HG03095 (cell line): ENCODE results near the gene ZNF526.
A peak's percentile ranks its signal among the peaks of the same experiment; 100 is the strongest.
"Not testable (repeated sequence)": the region's sequence is repeated elsewhere in the genome, so short reads cannot be mapped to it uniquely, and the experiment has no call there.

Experiments used
- ATAC-seq: cut with Tn5 transposase; IDR thresholded peaks from one replicate; pipeline ENCODE4 v1.9.1; 2021; ENCODE audit warnings: moderate library complexity; ENCODE audit not compliant: unreplicated experiment

ZNF526 gene

DNA sequence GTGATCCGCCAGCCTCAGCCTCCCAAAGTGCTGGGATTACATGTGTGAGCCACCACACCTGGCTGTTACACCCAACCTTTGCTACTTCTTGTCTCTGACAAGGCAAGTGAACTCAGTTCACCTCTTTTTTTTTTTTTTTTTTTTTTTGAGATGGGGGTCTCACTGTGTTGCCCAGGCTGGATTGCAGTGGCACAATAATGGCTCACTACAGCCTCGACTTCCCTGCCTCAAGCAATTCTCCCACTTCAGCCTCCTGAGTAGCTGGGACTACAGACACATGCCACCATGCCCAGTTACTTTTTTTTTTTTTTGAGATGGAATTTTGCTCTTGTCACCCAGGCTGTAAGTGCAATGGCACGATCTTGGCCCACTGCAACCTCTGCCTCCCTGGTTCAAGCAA is 37.7 kb downstream of the ZNF526 start:
- not testable (repeated sequence) for ATAC-seq

DNA sequence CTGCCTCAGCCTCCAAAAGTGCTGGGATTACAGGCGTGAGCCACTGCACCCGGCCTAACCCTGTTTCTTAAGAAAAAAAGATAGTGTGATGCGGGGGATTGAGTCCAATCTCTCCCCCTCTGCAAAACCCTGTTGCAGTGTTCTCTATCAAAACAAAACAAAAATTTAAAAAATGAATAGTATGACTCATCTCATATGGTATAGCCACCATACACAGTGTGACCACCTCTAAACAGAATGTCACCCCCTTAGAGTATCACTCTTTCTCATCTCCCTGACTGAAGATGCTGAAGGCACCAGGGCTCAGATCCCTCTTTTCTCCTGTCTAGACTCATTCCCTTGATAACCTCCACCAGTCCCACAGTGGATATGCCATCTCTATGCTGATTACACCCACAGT is 41.7 kb downstream of the ZNF526 start:
- no peak for ATAC-seq

DNA sequence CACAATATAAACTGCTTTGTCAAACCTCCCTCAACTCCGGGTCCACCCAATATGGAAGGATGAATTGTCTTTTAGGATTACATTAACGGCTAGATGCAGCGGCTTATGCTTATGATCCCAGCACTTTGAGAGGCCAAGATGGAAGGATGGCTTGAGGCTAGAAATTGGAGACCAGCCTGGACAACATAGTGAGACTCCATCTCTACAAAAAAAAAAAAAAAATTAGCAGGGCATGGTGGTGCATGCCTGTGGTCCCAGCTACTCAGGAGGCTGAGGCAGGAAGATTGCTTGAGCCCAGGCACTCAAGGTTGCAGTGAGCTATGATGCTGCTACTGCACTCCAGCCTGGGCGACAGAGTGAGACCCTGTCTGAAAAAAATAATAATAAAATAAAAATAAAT is 46.0 kb downstream of the ZNF526 start:
- not testable (repeated sequence) for ATAC-seq

DNA sequence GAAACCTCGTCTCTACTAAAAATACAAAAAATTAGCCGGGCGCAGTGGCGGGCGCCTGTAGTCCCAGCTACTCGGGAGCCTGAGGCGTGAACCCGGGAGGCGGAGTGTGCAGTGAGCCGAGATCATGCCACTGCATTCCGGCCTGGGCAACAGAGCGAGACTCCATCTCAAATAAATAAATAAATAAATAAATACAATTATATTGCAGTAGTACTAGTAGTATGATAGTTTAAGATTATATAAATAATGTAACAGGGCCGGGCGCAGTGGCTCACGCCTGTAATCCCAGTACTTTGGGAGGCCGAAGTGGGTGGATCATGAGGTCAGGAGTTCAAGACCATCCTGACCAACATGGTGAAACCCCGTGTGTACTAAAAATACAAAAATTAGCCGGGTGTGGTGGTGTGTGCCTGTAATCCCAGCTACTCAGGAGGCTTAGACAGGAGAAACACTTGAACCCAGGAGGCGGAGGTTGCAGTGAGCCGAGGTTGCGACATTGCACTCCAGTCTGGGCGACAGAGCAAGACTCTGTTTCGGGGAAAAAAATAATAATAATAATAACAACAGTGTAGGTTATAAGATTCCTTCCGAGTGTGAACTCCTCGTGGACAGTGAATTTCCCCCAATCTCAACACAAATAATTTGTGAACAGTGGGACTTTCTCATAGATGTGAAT is 47.0 kb downstream of the ZNF526 start:
- ATAC-seq = not testable (repeated sequence)

DNA sequence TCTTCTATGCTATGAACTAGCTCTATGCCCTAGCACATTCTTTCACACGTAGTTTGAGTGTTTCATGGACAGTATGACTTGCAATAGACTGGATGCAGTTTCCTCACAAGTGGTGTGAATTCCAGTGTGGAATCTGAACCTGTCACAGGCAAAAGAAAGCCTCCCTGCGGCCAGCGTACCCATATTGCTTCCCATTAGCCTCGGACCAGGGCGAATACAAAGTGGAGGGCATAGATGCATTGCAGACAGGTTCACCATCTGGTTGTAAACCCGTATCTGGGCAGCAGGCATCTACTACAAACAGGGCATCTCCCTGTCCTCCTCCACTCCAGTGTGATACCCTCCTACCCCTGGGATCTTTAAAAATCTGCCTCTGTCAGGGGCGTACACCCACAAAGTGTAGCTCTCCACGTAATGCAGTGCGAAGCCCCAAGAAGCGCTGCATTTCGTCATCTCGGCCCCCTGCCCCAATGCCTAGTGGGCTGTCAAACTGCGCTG is 47.6 kb downstream of the ZNF526 start:
- no peak for ATAC-seq

DNA sequence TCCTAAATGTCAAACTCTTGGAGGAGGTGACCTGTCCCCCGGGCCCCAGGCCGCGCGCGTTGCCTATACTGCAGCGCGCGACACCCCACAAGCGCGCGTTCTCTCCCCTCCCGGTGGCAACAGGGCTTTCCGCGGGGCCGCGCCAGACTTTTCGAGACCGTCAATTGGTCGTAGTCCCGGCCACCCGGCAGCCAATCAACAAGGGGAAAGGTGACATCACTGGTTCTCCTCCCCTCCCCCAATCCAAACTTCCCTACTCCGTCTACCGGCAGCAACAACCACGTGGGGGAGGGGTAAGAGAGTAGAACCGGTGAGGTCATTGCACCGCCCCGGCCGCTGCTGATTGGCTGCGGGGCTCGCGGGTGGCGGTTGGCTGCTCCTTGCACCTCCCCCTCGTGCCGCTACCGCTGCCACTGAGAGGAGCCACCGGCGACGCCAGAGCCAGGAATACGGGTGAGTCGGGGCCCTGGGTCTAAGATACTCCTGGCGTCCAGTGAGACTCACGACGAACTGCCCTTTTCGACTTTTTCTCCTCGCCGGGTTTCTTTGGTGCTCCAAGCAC is 48.1 kb downstream of the ZNF526 start:
- ATAC-seq = peak; percentile 45

DNA sequence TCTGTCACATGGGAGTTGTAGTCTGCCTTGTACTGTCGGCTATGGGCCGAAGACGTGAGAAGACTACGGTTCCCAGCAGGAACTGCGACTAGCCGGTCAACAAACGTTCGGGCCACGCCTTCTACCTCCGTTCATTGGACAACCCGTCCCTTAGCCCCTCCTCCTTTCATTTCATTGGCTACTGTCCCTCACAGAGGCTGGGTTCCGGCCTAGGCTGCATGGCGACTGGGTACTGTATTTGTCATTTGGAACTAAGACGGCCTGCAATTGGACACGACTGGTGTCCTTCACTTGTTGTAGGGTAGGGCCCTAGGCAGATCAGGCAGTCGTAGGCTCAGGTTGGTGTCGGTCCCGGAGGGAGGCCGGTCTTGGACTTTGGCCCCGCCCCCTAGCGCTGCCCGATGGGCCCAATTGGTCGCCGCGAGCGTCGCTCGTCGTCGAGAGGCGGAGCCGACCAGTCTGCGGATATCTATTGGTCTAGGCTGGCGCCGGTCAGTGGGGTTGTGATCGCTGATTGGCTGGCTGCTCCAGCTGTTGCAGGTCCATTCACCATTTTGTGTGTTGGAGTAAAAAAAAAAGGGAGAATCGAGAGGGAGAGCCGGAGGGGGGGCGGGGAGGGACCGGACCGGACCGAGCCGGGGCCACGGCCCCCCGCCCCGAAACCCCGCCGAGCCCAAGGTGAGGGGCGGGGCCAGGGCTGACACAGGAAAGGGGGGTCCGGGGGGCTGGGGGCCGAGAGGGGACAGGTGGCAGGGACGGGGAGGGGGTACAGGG is 48.8 kb downstream of the ZNF526 start, which contains the start of gene CIC:
CIC (plus strand) TSS at position 549 of the 774 bp plus-strand sequence. CDS start 2,532 bp downstream, outside the sequence.
- peak; percentile 76 for ATAC-seq

DNA sequence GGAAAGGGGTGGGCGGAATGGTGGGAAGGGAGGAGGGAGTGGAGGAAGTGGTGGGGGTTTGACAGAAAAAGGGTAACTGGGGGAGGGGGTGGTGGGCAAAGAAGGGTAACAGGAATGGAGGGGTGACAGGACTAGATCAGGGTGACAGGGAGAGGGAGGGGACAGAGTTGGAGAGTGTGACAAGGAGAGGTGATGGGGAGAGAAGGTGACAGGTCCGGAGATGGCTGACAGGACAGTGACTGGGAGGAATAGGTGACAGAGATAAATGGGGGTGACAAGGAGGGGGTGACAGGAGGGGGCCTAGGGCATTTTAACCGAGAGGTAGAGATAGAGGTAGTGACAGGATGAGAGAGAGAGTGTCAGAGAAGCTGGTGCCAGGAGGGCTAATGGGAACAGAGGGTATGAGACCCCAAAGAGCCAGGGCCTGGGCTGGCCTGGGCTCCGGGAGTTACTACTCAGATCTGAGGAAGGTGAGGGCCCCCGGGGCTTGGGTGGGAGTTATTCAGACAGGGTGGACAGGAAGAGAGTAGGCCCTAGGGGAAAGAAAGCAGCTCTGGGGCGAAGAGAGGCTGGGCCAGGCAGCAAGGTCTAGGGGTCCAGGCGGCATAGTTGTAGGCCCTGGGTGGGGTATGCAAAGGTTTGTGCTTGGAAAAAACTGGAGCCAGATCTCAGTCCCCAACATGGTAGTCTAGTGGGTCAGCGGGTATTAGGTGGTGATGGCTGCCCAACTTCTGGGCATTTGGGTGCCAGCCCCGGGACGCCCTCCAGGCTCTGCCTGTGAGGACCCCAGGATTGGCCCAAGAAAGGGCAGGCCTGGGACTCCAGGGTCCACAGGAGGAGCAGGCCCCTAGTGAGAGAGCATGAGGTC is 49.6 kb downstream of the ZNF526 start:
- ATAC-seq = no peak

DNA sequence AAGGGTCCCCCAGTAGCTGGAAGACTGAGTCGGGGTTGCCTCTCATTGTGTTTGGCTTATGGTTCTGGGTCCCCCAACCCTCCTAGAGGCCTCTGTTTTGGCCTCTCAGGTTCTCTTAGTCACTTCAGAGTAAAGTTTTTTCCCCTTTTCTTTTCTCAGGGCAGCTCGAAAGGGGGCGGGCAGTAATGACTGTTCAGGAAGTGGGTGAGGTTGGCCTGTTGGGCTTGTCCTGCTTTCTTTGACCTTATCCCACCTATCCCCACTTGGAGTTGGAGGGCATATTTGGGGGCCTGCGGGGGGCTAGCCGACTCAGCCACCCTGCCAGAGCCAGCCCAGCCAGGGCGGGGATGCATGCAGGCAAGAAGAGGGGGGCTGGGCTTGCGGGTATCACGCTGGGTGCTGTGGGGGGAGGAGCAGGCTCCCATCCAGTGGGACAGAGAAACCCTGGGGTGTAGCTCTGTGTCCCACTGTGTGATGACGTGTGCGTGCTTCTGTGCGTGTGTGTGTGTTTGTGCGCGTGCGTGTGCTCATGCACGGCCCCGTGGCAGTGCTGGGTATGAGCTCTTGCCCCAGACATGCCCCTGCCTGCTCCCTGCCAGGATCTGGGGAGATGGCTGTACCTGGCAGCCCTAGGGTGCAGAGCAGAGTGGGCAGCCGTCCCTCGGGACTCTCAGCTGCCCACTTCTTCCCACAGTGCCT is 50.4 kb downstream of the ZNF526 start:
- ATAC-seq = no peak

DNA sequence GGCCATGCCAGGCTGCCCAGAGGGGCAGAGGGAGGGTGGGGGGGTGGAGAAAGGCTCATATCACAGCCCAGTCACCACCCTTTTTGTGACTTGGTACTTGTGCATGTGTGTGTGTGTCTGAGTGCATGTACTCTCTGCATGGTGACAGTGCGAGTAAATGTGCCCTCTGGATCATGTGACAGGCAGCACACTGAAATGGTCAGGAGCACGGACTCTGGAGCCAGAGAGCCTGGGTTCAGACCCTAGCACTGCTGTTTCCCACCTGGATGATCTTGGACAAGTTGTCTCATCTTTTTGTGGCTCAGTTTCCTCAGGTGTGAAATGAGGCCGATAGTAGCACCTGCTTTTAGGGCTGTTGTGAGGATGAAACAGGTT is 50.9 kb downstream of the ZNF526 start:
- no peak for ATAC-seq

DNA sequence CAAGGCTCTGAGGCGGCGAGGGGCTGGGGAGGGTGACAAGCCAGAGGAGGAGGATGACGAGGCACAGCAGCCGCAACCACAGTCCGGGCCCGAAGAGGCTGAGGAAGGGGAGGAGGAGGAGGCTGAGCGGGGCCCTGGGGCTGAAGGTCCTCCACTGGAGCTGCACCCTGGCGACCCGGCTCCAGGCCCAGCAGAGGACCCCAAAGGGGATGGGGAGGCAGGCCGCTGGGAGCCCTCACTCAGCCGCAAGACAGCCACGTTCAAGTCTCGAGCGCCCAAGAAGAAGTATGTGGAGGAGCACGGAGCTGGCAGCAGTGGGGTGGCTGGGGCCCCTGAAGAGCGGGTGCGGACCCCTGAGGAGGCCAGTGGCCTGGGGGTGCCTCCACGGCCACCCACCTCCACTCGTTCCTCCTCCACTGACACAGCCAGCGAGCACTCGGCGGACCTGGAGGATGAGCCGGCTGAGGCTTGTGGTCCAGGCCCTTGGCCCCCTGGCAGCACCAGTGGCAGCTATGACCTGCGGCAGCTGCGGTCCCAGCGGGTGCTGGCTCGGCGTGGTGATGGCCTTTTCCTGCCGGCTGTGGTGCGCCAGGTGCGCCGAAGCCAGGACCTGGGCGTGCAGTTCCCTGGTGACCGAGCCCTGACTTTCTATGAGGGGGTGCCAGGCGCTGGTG is 51.9 kb downstream of the ZNF526 start:
- no peak for ATAC-seq

DNA sequence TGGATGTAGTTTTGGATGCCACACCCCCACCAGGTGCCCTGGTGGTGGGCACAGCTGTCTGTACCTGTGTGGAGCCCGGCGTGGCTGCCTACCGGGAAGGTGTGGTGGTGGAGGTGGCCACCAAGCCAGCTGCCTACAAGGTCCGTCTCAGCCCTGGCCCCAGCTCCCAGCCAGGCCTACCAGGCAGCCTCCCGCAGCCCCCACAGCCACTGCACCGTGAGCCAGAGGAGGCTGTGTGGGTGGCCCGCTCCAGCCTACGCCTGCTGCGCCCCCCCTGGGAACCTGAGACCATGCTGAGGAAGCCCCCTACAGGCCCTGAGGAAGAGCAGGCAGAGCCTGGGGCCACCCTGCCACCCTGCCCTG is 52.4 kb downstream of the ZNF526 start:
- ATAC-seq = no peak

DNA sequence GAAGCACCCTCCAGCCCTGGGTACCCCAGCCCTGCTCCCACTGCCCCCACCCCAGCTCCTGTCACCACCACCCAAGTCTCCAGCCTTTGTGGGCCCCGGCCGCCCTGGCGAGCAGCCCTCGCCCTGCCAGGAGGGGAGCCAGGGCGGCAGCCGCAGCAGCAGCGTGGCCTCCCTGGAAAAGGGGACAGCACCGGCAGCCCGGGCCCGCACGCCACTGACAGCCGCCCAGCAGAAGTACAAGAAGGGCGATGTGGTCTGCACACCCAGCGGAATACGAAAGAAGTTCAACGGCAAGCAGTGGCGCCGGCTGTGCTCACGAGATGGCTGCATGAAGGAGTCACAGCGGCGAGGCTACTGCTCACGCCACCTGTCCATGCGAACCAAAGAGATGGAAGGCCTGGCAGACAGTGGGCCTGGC is 52.9 kb downstream of the ZNF526 start:
- no peak for ATAC-seq

DNA sequence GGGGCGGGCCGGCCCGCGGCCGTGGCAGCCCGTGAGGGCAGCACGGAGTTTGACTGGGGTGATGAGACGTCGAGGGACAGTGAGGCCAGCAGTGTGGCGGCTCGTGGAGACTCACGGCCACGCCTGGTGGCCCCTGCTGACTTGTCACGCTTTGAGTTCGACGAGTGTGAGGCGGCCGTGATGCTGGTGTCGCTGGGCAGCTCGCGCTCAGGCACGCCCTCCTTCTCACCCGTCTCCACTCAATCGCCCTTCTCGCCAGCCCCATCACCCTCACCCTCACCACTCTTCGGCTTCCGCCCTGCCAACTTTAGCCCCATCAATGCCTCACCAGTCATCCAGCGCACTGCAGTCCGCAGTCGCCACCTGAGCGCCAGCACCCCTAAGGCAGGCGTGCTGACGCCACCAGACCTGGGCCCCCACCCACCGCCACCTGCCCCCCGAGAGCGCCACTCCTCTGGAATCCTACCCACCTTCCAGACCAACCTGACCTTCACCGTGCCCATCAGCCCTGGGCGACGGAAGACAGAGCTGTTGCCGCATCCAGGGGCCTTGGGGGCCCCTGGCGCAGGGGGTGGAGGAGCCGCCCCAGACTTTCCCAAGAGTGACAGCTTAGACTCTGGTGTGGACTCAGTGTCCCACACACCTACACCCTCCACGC is 53.4 kb downstream of the ZNF526 start:
- no peak for ATAC-seq

DNA sequence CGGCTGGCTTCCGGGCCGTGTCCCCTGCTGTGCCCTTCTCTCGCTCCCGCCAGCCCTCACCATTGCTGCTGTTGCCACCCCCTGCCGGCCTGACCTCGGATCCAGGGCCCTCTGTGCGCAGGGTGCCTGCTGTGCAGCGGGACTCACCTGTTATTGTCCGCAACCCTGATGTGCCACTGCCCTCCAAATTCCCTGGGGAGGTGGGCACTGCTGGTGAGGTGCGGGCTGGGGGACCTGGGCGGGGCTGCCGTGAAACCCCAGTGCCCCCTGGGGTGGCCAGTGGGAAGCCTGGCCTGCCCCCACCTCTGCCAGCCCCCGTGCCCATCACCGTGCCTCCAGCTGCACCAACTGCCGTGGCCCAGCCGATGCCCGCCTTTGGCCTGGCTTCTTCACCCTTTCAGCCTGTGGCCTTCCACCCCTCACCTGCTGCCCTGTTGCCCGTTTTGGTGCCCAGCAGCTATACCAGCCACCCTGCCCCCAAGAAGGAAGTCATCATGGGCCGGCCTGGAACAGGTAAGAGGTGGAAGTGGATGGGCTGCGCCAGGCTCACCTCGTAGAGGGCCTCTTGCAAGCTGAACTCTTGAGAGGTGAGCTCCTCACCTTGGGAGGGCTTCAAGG is 54.1 kb downstream of the ZNF526 start:
- ATAC-seq = no peak

DNA sequence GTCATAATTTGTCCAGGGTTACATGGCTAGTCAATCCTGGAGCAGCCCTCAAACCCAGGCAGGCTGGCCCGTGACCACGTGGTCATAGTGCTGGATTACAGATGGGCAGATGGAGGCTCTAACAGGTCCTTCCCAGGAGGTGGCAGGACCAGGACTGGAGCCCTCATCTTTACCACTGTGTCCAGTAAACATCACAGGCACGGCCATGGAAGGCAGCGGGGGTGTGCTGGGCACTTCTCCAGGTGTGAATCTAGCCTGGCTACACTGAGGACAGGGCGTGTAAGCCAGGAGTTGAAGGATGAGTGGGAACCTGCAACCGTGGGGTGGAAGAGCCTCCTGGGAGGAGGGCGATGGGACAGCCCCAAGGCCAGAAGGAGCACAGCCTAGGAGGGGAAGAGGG is 55.0 kb downstream of the ZNF526 start:
- ATAC-seq = no peak

DNA sequence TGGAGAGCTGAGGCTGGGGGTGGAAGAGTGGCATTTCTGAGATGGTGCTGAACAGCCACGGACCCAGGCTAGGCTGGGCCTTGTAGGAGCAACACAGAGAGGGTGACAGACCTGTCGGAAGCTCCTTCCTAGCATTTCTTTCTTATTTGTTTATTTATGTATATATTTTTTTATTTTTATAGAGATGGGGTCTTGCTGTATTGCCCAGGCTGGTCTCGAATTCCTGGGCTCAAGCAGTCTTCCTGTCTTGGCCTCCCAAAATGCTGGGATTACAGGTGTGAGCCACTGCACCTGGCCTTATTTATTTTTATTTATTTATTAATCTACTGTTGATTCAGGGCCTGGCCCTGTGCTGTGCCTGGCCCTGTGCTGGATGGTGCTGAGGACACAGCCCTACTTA is 55.4 kb downstream of the ZNF526 start:
- no peak for ATAC-seq

DNA sequence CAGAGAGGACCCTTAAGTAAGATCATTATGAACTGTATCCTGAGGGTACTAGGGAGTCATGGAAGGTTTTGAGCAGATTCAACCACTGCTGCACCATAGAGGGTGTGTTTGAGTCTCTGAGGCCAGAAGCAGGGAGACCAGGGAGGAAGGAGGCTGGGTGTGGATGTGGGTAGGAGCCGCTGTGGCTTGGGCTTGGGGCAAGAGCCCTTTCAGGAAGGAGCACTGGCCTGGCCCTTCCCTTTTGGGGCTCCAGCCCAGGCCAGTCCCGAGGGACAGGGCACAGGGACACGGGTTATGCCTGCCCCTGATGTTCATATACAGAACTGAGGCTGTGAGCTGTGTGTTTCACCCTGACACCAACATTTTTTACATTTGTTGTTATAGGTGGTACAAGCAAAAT is 56.2 kb downstream of the ZNF526 start:
- no peak for ATAC-seq

DNA sequence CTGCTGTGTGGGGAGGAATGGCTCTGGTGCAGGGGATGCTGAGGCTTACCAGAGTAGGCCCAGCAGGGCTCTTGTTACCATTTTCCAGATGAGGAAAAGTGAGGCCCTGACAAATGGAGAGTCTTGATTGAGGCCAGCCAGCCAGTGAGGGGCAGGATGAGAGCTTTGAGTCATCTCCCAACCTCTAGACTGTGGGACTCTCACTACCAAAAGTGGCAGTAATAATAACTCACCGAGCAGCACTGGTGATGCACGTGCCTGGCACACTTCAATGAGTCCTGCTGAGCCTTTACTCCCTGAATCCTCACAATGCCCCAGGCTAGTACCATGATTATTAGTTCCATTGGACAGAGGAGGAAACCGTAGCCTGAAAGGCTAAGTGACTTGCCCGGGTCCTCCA is 56.7 kb downstream of the ZNF526 start:
- ATAC-seq = no peak
